ENCODE results near the gene CHRNA4. TPM values are rescaled to one million over a fixed set of nuclear protein-coding genes. Genes with fewer than 3 reads are reported as not detected.

Gene CHRNA4
- total RNA-seq, 3 donors from 2014 or later, result not detected

GRCh38 chr20:63387393-63387792 lies 26.2 kb upstream of the CHRNA4 start:
- Histone ChIP-seq H3K9me3 (peaks cover 9 to 20% of the 10 kb centered on the region in 2 donors), H3K27me3 (peaks cover 0 to 26% of the 10 kb centered on the region in 2 donors), H3K4me3 (no peak overlapping the region), H3K36me3 (no peaks in the 10 kb centered on the region), H3K4me1 (no peaks in the 10 kb centered on the region), H3K27ac (no peak overlapping the region)
- intact Hi-C loops (cut with DNase I; ENCODE audit: low total_unique reads), result no loop called here
- TF ChIP-seq POLR2AphosphoS5 (IDR thresholded peaks at IDR 0.05), result no peak
- no peak for TF ChIP-seq POLR2A (IDR thresholded peaks at IDR 0.05)
- TF ChIP-seq, protein P1, sequence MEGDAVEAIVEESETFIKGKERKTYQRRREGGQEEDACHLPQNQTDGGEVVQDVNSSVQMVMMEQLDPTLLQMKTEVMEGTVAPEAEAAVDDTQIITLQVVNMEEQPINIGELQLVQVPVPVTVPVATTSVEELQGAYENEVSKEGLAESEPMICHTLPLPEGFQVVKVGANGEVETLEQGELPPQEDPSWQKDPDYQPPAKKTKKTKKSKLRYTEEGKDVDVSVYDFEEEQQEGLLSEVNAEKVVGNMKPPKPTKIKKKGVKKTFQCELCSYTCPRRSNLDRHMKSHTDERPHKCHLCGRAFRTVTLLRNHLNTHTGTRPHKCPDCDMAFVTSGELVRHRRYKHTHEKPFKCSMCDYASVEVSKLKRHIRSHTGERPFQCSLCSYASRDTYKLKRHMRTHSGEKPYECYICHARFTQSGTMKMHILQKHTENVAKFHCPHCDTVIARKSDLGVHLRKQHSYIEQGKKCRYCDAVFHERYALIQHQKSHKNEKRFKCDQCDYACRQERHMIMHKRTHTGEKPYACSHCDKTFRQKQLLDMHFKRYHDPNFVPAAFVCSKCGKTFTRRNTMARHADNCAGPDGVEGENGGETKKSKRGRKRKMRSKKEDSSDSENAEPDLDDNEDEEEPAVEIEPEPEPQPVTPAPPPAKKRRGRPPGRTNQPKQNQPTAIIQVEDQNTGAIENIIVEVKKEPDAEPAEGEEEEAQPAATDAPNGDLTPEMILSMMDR (IDR thresholded peaks at IDR 0.05), result no peak
- no peak for DNase-seq (ENCODE audit: low spot score in 2 of 2)

DNA sequence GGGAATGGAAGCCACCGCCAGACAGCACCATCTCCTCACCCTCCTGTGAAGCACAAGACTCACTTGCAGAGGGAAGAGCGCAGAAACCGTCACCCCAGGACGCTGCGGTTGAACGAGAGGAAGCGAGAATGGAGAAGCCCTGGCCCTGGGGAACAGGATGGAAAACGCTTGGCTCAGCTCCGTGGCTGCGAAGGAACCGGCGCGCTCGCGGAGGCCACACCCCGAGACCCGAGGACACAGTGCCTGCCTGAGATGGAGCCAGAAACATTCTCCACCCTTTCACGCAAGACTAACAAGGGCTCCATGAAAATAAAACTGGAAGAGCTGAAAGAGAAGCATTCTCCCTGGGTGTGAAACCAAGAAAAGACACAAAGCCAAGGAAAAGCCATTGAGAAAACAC lies 25.3 kb upstream of the CHRNA4 start:
- Histone ChIP-seq H3K9me3 (peaks cover 9 to 20% of the 10 kb centered on the region in 2 donors), H3K27ac (no peak overlapping the region), H3K4me1 (no peaks in the 10 kb centered on the region), H3K36me3 (no peaks in the 10 kb centered on the region), H3K27me3 (peaks cover 3 to 31% of the 10 kb centered on the region in 2 donors), H3K4me3 (no peak overlapping the region)
- TF ChIP-seq POLR2A (IDR thresholded peaks at IDR 0.05) (no peak), POLR2AphosphoS5 (IDR thresholded peaks at IDR 0.05) (no peak)
- TF ChIP-seq, protein P1 (IDR thresholded peaks at IDR 0.05), result no peak
- DNase-seq (ENCODE audit: low spot score in 2 of 2), result no peak
- intact Hi-C loops (cut with DNase I; ENCODE audit: low total_unique reads), result no loop called here

DNA sequence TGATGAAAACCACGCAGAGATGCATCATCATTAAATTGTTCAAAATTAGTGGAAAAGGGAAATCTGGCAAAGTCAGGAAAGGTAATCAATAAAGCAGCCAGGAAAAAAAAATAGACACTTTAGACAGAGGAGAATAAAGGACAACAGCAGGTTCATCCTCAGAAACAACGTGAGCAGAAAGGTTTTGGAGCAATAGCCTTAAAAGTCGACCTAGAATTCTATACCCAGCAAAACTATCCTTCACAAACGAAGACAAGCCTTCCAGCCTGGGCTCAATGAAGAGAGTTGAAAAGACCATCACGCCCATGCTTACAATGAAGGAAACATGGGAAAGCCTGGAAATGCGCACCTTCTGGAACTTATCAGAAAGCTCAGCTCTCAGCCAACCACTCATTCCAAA lies 24.7 kb upstream of the CHRNA4 start:
- TF ChIP-seq, protein P1 (IDR thresholded peaks at IDR 0.05), result no peak
- TF ChIP-seq POLR2A (IDR thresholded peaks at IDR 0.05) (no peak), POLR2AphosphoS5 (IDR thresholded peaks at IDR 0.05) (no peak)
- no peak for DNase-seq (ENCODE audit: low spot score in 2 of 2)
- Histone ChIP-seq H3K36me3 (no peaks in the 10 kb centered on the region), H3K27ac (no peak overlapping the region), H3K27me3 (peaks cover 3 to 38% of the 10 kb centered on the region in 2 donors), H3K4me1 (no peaks in the 10 kb centered on the region), H3K9me3 (peaks cover 9 to 18% of the 10 kb centered on the region in 2 donors), H3K4me3 (no peak overlapping the region)
- intact Hi-C loops (cut with DNase I; ENCODE audit: low total_unique reads), result no loop called here

DNA sequence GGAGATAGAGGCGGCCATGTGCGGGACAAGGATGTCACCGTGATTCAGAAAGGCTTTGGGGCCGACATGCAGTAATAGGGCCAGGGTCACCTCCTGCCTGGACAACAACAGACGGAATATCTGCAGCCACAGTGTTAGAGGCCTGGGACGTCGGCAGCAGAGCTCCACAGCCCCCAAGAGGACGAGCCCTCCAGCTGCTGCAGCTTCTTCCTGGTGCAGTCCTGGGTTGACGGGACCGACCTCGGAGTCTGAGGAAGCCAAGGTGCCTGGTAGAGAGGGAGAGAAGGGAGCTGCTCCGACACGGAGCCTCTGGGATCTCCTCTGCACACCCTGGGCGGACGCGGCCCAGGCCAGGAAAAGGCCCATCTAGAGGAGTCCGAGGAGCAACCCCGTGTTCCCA lies 23.2 kb upstream of the CHRNA4 start:
- peaks cover 9 to 12% of the 10 kb centered on the region in 2 donors for H3K9me3 ChIP-seq
- no peaks in the 10 kb centered on the region for H3K36me3 ChIP-seq
- peaks cover 3 to 53% of the 10 kb centered on the region in 2 donors for H3K27me3 ChIP-seq
- TF ChIP-seq POLR2A (IDR thresholded peaks at IDR 0.05) (no peak), POLR2AphosphoS5 (IDR thresholded peaks at IDR 0.05) (no peak)
- TF ChIP-seq, protein P1 (IDR thresholded peaks at IDR 0.05), result no peak
- H3K27ac ChIP-seq, result no peak overlapping the region
- H3K4me3 ChIP-seq, result no peak overlapping the region
- DNase-seq (ENCODE audit: low spot score in 2 of 2), result no peak
- no peaks in the 10 kb centered on the region for H3K4me1 ChIP-seq
- intact Hi-C loops (cut with DNase I; ENCODE audit: low total_unique reads), result no loop called here

GRCh38 chr20:63383556-63383955 lies 22.4 kb upstream of the CHRNA4 start:
- H3K27me3 ChIP-seq, result peaks cover 3 to 61% of the 10 kb centered on the region in 2 donors
- intact Hi-C loops (cut with DNase I; ENCODE audit: low total_unique reads), result no loop called here
- H3K9me3 ChIP-seq, result peaks cover 9 to 12% of the 10 kb centered on the region in 2 donors
- DNase-seq (ENCODE audit: low spot score in 2 of 2), result no peak
- H3K27ac ChIP-seq, result no peak overlapping the region
- no peak overlapping the region for H3K4me3 ChIP-seq
- no peaks in the 10 kb centered on the region for H3K36me3 ChIP-seq
- TF ChIP-seq, protein P1 (IDR thresholded peaks at IDR 0.05), result no peak
- TF ChIP-seq POLR2A (IDR thresholded peaks at IDR 0.05), result no peak
- TF ChIP-seq POLR2AphosphoS5 (IDR thresholded peaks at IDR 0.05), result no peak
- H3K4me1 ChIP-seq, result no peaks in the 10 kb centered on the region
